Endothelial cell of umbilical vein (primary cell): ENCODE measurements around the gene TAOK1. TPM values are rescaled to one million over a fixed set of nuclear protein-coding genes. Genes with fewer than 3 reads are reported as not detected.

ENCODE experiments used
- BruUV-seq: library from RNA; stranded (reverse); fragments of 400-500 nt; replicated peaks from 2 replicates; lab custom pipeline; 2021; lab: Mats Ljungman, UMichigan
- CTCF ChIA-PET: fragments of 300-600, 350-600 bp; sonication (Branson Sonifier 250); formaldehyde crosslinking; loops from one replicate; lab custom pipeline; 2021; ENCODE audit warnings: antibody characterized with exemption, inconsistent platforms; lab: Charles Lee
- POLR2A ChIA-PET: fragments of 300-600, 350-600 bp; sonication (Branson Sonifier 250); formaldehyde crosslinking; loops from one replicate; lab custom pipeline; 2021; ENCODE audit warnings: antibody characterized with exemption, inconsistent platforms; lab: Charles Lee
- DNase-seq: peaks from one replicate; pipeline ENCODE4 v3.0.0-alpha.2; 2011; ENCODE audit warnings: low read depth, low spot score
- FAIRE-seq: peaks from 2 replicates; lab custom pipeline; 2011; peaks lifted over from hg19 to GRCh38; lab: Jason Lieb, UNC
- H2AFZ ChIP-seq: 2 replicates; pipeline ENCODE4 v1.6.0; 2012; ENCODE audit warnings: low read depth, low read length, control low read depth, inconsistent platforms
- H3K27ac ChIP-seq: 2 replicates; pipeline ENCODE4 v1.5.1; 2011; ENCODE audit warnings: low read depth, mild to moderate bottlenecking, control low read depth, low read length, moderate library complexity; ENCODE audit not compliant: insufficient read depth
- H3K27me3 ChIP-seq, 2 experiments: 2 replicates each; pipeline versions ENCODE4 v1.6.0 to v1.6.1; 2011; ENCODE audit warnings: low read length in 2 of 2, mixed read lengths in 1 of 2; ENCODE audit not compliant: control insufficient read depth in 2 of 2, insufficient read depth in 2 of 2
- H3K36me3 ChIP-seq, 2 experiments: 2 replicates in 1 of 2; 3 replicates in 1 of 2; pipeline ENCODE4 v1.5.1; 2011; ENCODE audit warnings: low read length in 2 of 2, mild to moderate bottlenecking in 1 of 2, moderate library complexity in 1 of 2; ENCODE audit not compliant: control insufficient read depth in 2 of 2, insufficient read depth in 2 of 2; ENCODE audit errors: extremely low read depth in 1 of 2
- H3K4me1 ChIP-seq: 3 replicates; pipeline ENCODE4 v1.5.1; 2011; ENCODE audit warnings: mild to moderate bottlenecking, low read length; ENCODE audit not compliant: control insufficient read depth, insufficient read depth; ENCODE audit errors: extremely low read depth
- H3K4me2 ChIP-seq: 2 replicates; pipeline ENCODE4 v1.6.1; 2011; ENCODE audit warnings: low read length, control low read depth, mixed read lengths; ENCODE audit not compliant: insufficient read depth
- H3K4me3 ChIP-seq, 3 experiments: fragments of 200-600 bp in 1 of 3; sonication (generic), shearing (Covaris generic) in 1 of 3; replicated peaks in 1 of 3; 2 replicates each; pipeline ENCODE4 v1.5.1; 2011 to 2016; ENCODE audit warnings: control low read depth in 3 of 3, low read length in 3 of 3, mild to moderate bottlenecking in 2 of 3, inconsistent platforms in 1 of 3, low read depth in 1 of 3, moderate library complexity in 1 of 3; ENCODE audit not compliant: insufficient read depth in 1 of 3
- H3K79me2 ChIP-seq: 2 replicates; pipeline ENCODE4 v1.6.0; 2012; ENCODE audit warnings: low read length, inconsistent platforms; ENCODE audit not compliant: control insufficient read depth, insufficient read depth
- H3K9ac ChIP-seq: replicated peaks from 2 replicates; pipeline ENCODE3; 2011; ENCODE audit warnings: low read length, control low read depth; ENCODE audit not compliant: insufficient read depth; ENCODE audit errors: extremely low read depth
- H3K9me1 ChIP-seq: replicated peaks from 3 replicates; pipeline ENCODE4 v1.6.0; 2011; ENCODE audit warnings: mild to moderate bottlenecking, low read length; ENCODE audit not compliant: control insufficient read depth, insufficient read depth; ENCODE audit errors: extremely low read depth
- H3K9me3 ChIP-seq: replicated peaks from 2 replicates; pipeline ENCODE4 v1.5.1; 2012; ENCODE audit warnings: low read length, inconsistent platforms; ENCODE audit not compliant: control insufficient read depth, insufficient read depth
- H4K20me1 ChIP-seq: replicated peaks from 2 replicates; pipeline ENCODE3; 2011; ENCODE audit warnings: mild to moderate bottlenecking, low read length; ENCODE audit not compliant: control insufficient read depth, insufficient read depth; ENCODE audit errors: extremely low read depth
- CTCF ChIP-seq, 2 donors: IDR thresholded peaks; 1 replicate in 1 of 2; 2 replicates in 1 of 2; pipeline ENCODE4 v1.5.1; 2011; ENCODE audit warnings: low read length in 2 of 2, mild to moderate bottlenecking in 2 of 2, moderate library complexity in 2 of 2, control low read depth in 1 of 2, inconsistent platforms in 1 of 2, low read depth in 1 of 2; ENCODE audit not compliant: insufficient read depth in 1 of 2; ENCODE audit errors: extremely low read depth in 1 of 2
- EZH2 ChIP-seq: IDR thresholded peaks from 2 replicates; pipeline ENCODE4 v1.6.1; 2012; ENCODE audit warnings: borderline replicate concordance, low read depth, mild to moderate bottlenecking, moderate library complexity, low read length, inconsistent platforms; ENCODE audit not compliant: severe bottlenecking
- FOS ChIP-seq: IDR thresholded peaks from 2 replicates; pipeline ENCODE4 v1.6.1; 2011; ENCODE audit warnings: mild to moderate bottlenecking, low read length, moderate library complexity, borderline replicate concordance; ENCODE audit not compliant: insufficient read depth
- GATA2 ChIP-seq: IDR thresholded peaks from 2 replicates; pipeline ENCODE4 v1.7.0; 2011; ENCODE audit warnings: low read depth, mild to moderate bottlenecking, moderate library complexity, mixed read lengths, low read length; ENCODE audit not compliant: insufficient read length, insufficient read depth
- JUN ChIP-seq: IDR thresholded peaks from 2 replicates; pipeline ENCODE4 v1.6.1; 2011; ENCODE audit warnings: borderline replicate concordance, low read depth; ENCODE audit not compliant: insufficient read length, insufficient read depth
- MAX ChIP-seq: IDR thresholded peaks from 2 replicates; pipeline ENCODE4 v1.6.1; 2011; ENCODE audit not compliant: insufficient read depth, insufficient read length
- MYC ChIP-seq: IDR thresholded peaks from one replicate; pipeline ENCODE4 v1.6.1; 2011; ENCODE audit warnings: mild to moderate bottlenecking, low read depth, low read length
- POLR2A ChIP-seq: IDR thresholded peaks from 2 replicates; pipeline ENCODE4 v1.6.1; 2012; ENCODE audit warnings: low read depth, mild to moderate bottlenecking, control low read depth, low read length
- POLR2AphosphoS5 ChIP-seq: IDR thresholded peaks from 2 replicates; pipeline ENCODE4 v1.6.1; 2012; ENCODE audit warnings: low read depth, mild to moderate bottlenecking, control low read depth, low read length, moderate library complexity; ENCODE audit not compliant: insufficient read depth
- dilution Hi-C: fragments of 300-500 bp; cut with MboI; formaldehyde crosslinking; loops from one replicate; pipeline ENCODE4 v1.15.0; 2019; ENCODE audit warnings: low sequenced_read_pairs; ENCODE audit not compliant: extremely low pct_ligation_motif_present
- intact Hi-C: fragments of 100-400 bp; cut with micrococcal nuclease; formaldehyde crosslinking; loops from one replicate; pipeline ENCODE4 v1.10.0; 2022
- polyA plus RNA-seq, 4 experiments: library from polyadenylated mRNA; depleted of rRNA in 3 of 4; stranded (reverse) in 3 of 4; unstranded in 1 of 4; fragments of >200 nt; gene quantifications; 2 replicates each; pipeline versions ENCODE4 v1.2.1 to v1.2.3, GENCODE V29; 2011 to 2012; ENCODE audit warnings: missing spikeins in 1 of 4
- total RNA-seq: library from RNA; stranded (reverse); gene quantifications from 2 replicates; pipeline ENCODE4 v1.2.3, GENCODE V29; 2021

TAOK1 gene
- total and polyA plus RNA-seq, 2 donors (not counting 3 experiments of a cell fraction or from before 2014, with no cell fraction given): 11.0 to 82.2 TPM

- Histone ChIP-seq H3K4me2 (no peak overlapping the region), H4K20me1 (no peaks in the 10 kb centered on the region), H3K9ac (no peak overlapping the region), H3K36me3 (peaks cover 6 to 10% of the 10 kb centered on the region in 2 experiments), H3K79me2 (no peaks in the 10 kb centered on the region), H3K27me3 (no peaks in the 10 kb centered on the region), H3K9me3 (no peaks in the 10 kb centered on the region), H3K27ac (no peak overlapping the region), H3K4me3 (no peak overlapping the region), H3K4me1 (no peaks in the 10 kb centered on the region), H2AFZ (no peak overlapping the region), H3K9me1 (no peaks in the 10 kb centered on the region)
- no TSS peak for BruUV-seq
- CTCF ChIA-PET: interaction anchor here (0.7 to 2.4 kb wide), 2 partner anchors 9 to 10 kb away, joined by 3 to 12 read pairs; no protein-coding TSS in a partner anchor
- dilution Hi-C loops (no loop called here), intact Hi-C loops (no loop called here)
- FAIRE-seq: no peak
- TF ChIP-seq EZH2: no peak
- no peak for TF ChIP-seq MAX
- no peak for TF ChIP-seq JUN
- no peak for DNase-seq
- POLR2A ChIA-PET: no interaction called here
These were observed 155.9 kb downstream of the TAOK1 start for GRCh38 chr17:29546085-29546484.

GRCh38 chr17:29546830-29547229 lies 156.7 kb downstream of the TAOK1 start:
- intact Hi-C loops (no loop called here), dilution Hi-C loops (no loop called here)
- FAIRE-seq (no peak), DNase-seq (no peak)
- Histone ChIP-seq H3K9ac (no peak overlapping the region), H3K36me3 (peaks cover 6 to 8% of the 10 kb centered on the region in 2 experiments), H4K20me1 (peaks cover 2% of the 10 kb centered on the region), H3K27ac (no peak overlapping the region), H2AFZ (no peak overlapping the region), H3K4me3 (no peak overlapping the region), H3K9me3 (no peaks in the 10 kb centered on the region), H3K27me3 (no peaks in the 10 kb centered on the region), H3K4me2 (no peak overlapping the region), H3K4me1 (no peaks in the 10 kb centered on the region), H3K9me1 (no peaks in the 10 kb centered on the region), H3K79me2 (no peaks in the 10 kb centered on the region)
- ChIA-PET CTCF (interaction anchor here (2.2 to 2.4 kb wide), 2 partner anchors 10 to 177 kb away, joined by 9 to 12 read pairs; no protein-coding TSS in a partner anchor), POLR2A (no interaction called here)
- no TSS peak for BruUV-seq
- TF ChIP-seq MAX (no peak), EZH2 (no peak), GATA2 (no peak), FOS (no peak), JUN (no peak), POLR2A (no peak), CTCF (IDR thresholded peaks at IDR 0.05; ENCODE audit: extremely low read depth in 1 of 2, insufficient read depth in 1 of 2, low read depth in 1 of 2, low read length in 2 of 2) (no peak), POLR2AphosphoS5 (no peak), MYC (no peak)
